H1 (cell line): ENCODE measurements around the gene UGT1A10. TPM values are rescaled to one million over a fixed set of nuclear protein-coding genes. Genes with fewer than 3 reads are reported as not detected.
"Not testable (repeated sequence)": the region's sequence is repeated elsewhere in the genome, so short reads cannot be mapped to it uniquely, and the experiment has no call there.

Source experiments
- CTCF ChIA-PET: fragments of 300-600 bp; sonication (Branson Sonifier 250); formaldehyde crosslinking; loops from one replicate; lab custom pipeline; 2021; ENCODE audit not compliant: partially characterized antibody; lab: Charles Lee
- POLR2A ChIA-PET: fragments of 300-600 bp; sonication (Branson Sonifier 250); formaldehyde crosslinking; loops from one replicate; lab custom pipeline; 2021; ENCODE audit warnings: inconsistent platforms; ENCODE audit not compliant: partially characterized antibody; lab: Charles Lee
- DNase-seq, 2 experiments: peaks; one replicate each; pipeline versions ENCODE4 v3.0.0 to v3.0.0-alpha.2; 2010 to 2022; ENCODE audit warnings: low spot score in 2 of 2, low read depth in 1 of 2, mixed read lengths in 1 of 2
- FAIRE-seq: peaks from 2 replicates; lab custom pipeline; 2011; peaks lifted over from hg19 to GRCh38; lab: Jason Lieb, UNC
- H2AFZ ChIP-seq: 2 replicates; pipeline ENCODE4 v1.8.1; 2012; ENCODE audit warnings: low read length, inconsistent platforms
- H2AK5ac ChIP-seq: 2 replicates; pipeline ENCODE4 v1.6.1; 2013; ENCODE audit warnings: low read depth, low read length
- H2BK120ac ChIP-seq: replicated peaks from 2 replicates; pipeline ENCODE3; 2013; ENCODE audit warnings: low read depth, low read length, inconsistent platforms
- H2BK12ac ChIP-seq: 2 replicates; pipeline ENCODE4 v1.6.1; 2013; ENCODE audit warnings: low read depth, low read length
- H2BK15ac ChIP-seq: 2 replicates; pipeline ENCODE4 v1.6.1; 2013; ENCODE audit warnings: low read length
- H2BK20ac ChIP-seq: 2 replicates; pipeline ENCODE4 v1.6.1; 2013; ENCODE audit warnings: low read length
- H2BK5ac ChIP-seq: 2 replicates; pipeline ENCODE4 v1.6.1; 2013; ENCODE audit warnings: low read depth, low read length
- H3K14ac ChIP-seq: 2 replicates; pipeline ENCODE4 v1.6.1; 2013; ENCODE audit warnings: inconsistent platforms; ENCODE audit not compliant: insufficient read length
- H3K18ac ChIP-seq: 2 replicates; pipeline ENCODE4 v1.6.1; 2013; ENCODE audit warnings: low read length; ENCODE audit errors: extremely low read depth
- H3K23ac ChIP-seq: 2 replicates; pipeline ENCODE4 v1.6.1; 2013; ENCODE audit warnings: inconsistent platforms; ENCODE audit not compliant: insufficient read length
- H3K23me2 ChIP-seq: 2 replicates; pipeline ENCODE4 v1.6.1; 2013; ENCODE audit warnings: low read depth, low read length
- H3K27ac ChIP-seq: 2 replicates; pipeline ENCODE4 v1.6.1; 2011; ENCODE audit warnings: low read depth, low read length, inconsistent platforms
- H3K27me3 ChIP-seq, 4 experiments: replicated peaks in 1 of 4; 1 replicate in 1 of 4; 2 replicates in 3 of 4; pipeline versions ENCODE4 v1.6.1 to v1.8.1; 2011 to 2013; ENCODE audit warnings: low read length in 3 of 4, mild to moderate bottlenecking in 3 of 4, inconsistent platforms in 2 of 4, mixed read lengths in 2 of 4, moderate library complexity in 1 of 4; ENCODE audit not compliant: control insufficient read depth in 3 of 4, insufficient read depth in 3 of 4; ENCODE audit errors: extremely low read depth in 1 of 4
- H3K36me3 ChIP-seq, 4 experiments: 2 replicates each; pipeline versions ENCODE4 v1.6.1 to v1.8.1; 2011 to 2013; ENCODE audit warnings: mild to moderate bottlenecking in 4 of 4, low read length in 3 of 4, moderate library complexity in 2 of 4, control low read depth in 1 of 4, inconsistent platforms in 1 of 4; ENCODE audit not compliant: insufficient read depth in 4 of 4, control insufficient read depth in 2 of 4
- H3K4ac ChIP-seq: replicated peaks from 2 replicates; pipeline ENCODE3; 2013; ENCODE audit warnings: low read length, low read depth, mixed read lengths, inconsistent platforms; ENCODE audit not compliant: insufficient read length
- H3K4me1 ChIP-seq, 4 experiments: replicated peaks in 1 of 4; 1 replicate in 1 of 4; 2 replicates in 3 of 4; pipeline versions ENCODE4 v1.6.1 to v1.8.1; 2011 to 2013; ENCODE audit warnings: low read length in 3 of 4, inconsistent platforms in 2 of 4, mixed read lengths in 1 of 4; ENCODE audit not compliant: insufficient read depth in 4 of 4, control insufficient read depth in 3 of 4
- H3K4me2 ChIP-seq, 2 experiments: 2 replicates each; pipeline versions ENCODE4 v1.6.1 to v1.8.1; 2011 to 2013; ENCODE audit warnings: low read depth in 2 of 2, low read length in 2 of 2, control low read depth in 1 of 2, inconsistent platforms in 1 of 2, mild to moderate bottlenecking in 1 of 2; ENCODE audit not compliant: insufficient read depth in 1 of 2
- H3K4me3 ChIP-seq, 4 experiments: fragments of 200-600, 300-600 bp in 1 of 4; sonication (generic), shearing (Covaris generic), sonication (Bioruptor Twin) in 1 of 4; 2 replicates each; pipeline versions ENCODE4 v1.5.1 to v1.8.1; 2011 to 2016; ENCODE audit warnings: low read length in 4 of 4, low read depth in 3 of 4, control low read depth in 2 of 4, inconsistent platforms in 2 of 4, mild to moderate bottlenecking in 2 of 4, mixed read lengths in 1 of 4, moderate library complexity in 1 of 4; ENCODE audit not compliant: insufficient read depth in 2 of 4; ENCODE audit errors: extremely low read depth in 1 of 4
- H3K56ac ChIP-seq: replicated peaks from 2 replicates; pipeline ENCODE3; 2013; ENCODE audit warnings: low read depth, mild to moderate bottlenecking, mixed read lengths, low read length, inconsistent platforms; ENCODE audit not compliant: insufficient read length
- H3K79me1 ChIP-seq: 2 replicates; pipeline ENCODE4 v1.6.1; 2013; ENCODE audit warnings: low read depth, low read length, control low read depth
- H3K79me2 ChIP-seq, 2 experiments: 2 replicates each; pipeline versions ENCODE4 v1.6.1 to v1.8.1; 2012 to 2013; ENCODE audit warnings: low read length in 2 of 2, mild to moderate bottlenecking in 2 of 2, inconsistent platforms in 1 of 2; ENCODE audit not compliant: insufficient read depth in 2 of 2, control insufficient read depth in 1 of 2
- H3K9ac ChIP-seq, 4 experiments: replicated peaks in 1 of 4; 1 replicate in 1 of 4; 2 replicates in 3 of 4; pipeline versions ENCODE4 v1.6.1 to v1.8.1; 2011 to 2013; ENCODE audit warnings: low read depth in 3 of 4, low read length in 3 of 4, control low read depth in 2 of 4, mild to moderate bottlenecking in 2 of 4, moderate library complexity in 2 of 4, inconsistent platforms in 1 of 4; ENCODE audit errors: extremely low read depth in 1 of 4
- H3K9me3 ChIP-seq, 2 experiments: 2 replicates each; pipeline versions ENCODE4 v1.6.1 to v1.8.1; 2012 to 2013; ENCODE audit warnings: mild to moderate bottlenecking in 2 of 2, moderate library complexity in 2 of 2, control low read depth in 1 of 2, inconsistent platforms in 1 of 2, low read depth in 1 of 2, low read length in 1 of 2, mixed read lengths in 1 of 2; ENCODE audit not compliant: insufficient read depth in 2 of 2
- H4K20me1 ChIP-seq, 2 experiments: replicated peaks in 1 of 2; 2 replicates each; pipeline versions ENCODE3 to v1.8.1; 2011 to 2013; ENCODE audit warnings: inconsistent platforms in 2 of 2, low read length in 2 of 2, mild to moderate bottlenecking in 1 of 2; ENCODE audit not compliant: insufficient read depth in 2 of 2, control insufficient read depth in 1 of 2
- H4K5ac ChIP-seq: 2 replicates; pipeline ENCODE4 v1.6.1; 2013; ENCODE audit warnings: low read length, low read depth, mixed read lengths, inconsistent platforms; ENCODE audit not compliant: insufficient read length
- H4K8ac ChIP-seq: 2 replicates; pipeline ENCODE4 v1.8.0; 2013; ENCODE audit warnings: mild to moderate bottlenecking, moderate library complexity, low read length, inconsistent platforms; ENCODE audit not compliant: insufficient read depth; ENCODE audit errors: extremely low read depth
- H4K91ac ChIP-seq: replicated peaks from 2 replicates; pipeline ENCODE3; 2013; ENCODE audit warnings: low read length, mixed read lengths, inconsistent platforms; ENCODE audit not compliant: insufficient read length
- WGBS, 2 experiments: shearing (Covaris generic) in 1 of 2; methylation state at CpG; one replicate each; pipeline versions ENCODE4 v1.1.6 to v1.1.7; 2013 to 2015; ENCODE audit warnings: low lambda C conversion rate in 2 of 2, mixed read lengths in 2 of 2, inconsistent platforms in 1 of 2, low coverage in 1 of 2, missing lambda C conversion rate in 1 of 2; ENCODE audit not compliant: insufficient replicate concordance in 2 of 2, insufficient coverage in 1 of 2, insufficient read length in 1 of 2; ENCODE audit errors: extremely low coverage in 1 of 2, missing lambda C conversion rate in 1 of 2; 5-methylcytosine and 5-hydroxymethylcytosine counted together
- polyA plus RNA-seq, 7 experiments: library from polyadenylated mRNA; depleted of rRNA in 3 of 7; stranded (reverse) in 5 of 7; unstranded in 2 of 7; fragments of >200 nt in 5 of 7; fragments of 200-250 nt in 2 of 7; gene quantifications; 1 replicate in 5 of 7; 2 replicates in 1 of 7; 4 replicates in 1 of 7; pipeline versions ENCODE4 v1.2.1 to v1.2.3, GENCODE V29; 2011 to 2013; ENCODE audit warnings: missing spikeins in 2 of 7, mixed read lengths in 2 of 7
- total RNA-seq: library from RNA; stranded (reverse); fragmentation: NEBNext Ultra II Directional; extraction: Animal tissue kit (Norgen Biotek cat#: 25700); gene quantifications from 2 replicates; pipeline ENCODE4 v1.2.1, GENCODE V29; 2021

UGT1A10 gene
- total and polyA plus RNA-seq, 2 of the 8 experiments (the other 6 are each of a cell fraction or from before 2014, with no cell fraction given), result not detected

GRCh38 chr2:233751212-233752009, 115.2 kb downstream of the UGT1A10 start:
- H2BK5ac ChIP-seq, H3K79me1 ChIP-seq, H3K27ac ChIP-seq, H2BK120ac ChIP-seq, H3K18ac ChIP-seq, POLR2A ChIA-PET, H2AK5ac ChIP-seq, H3K4me2 ChIP-seq, H2BK20ac ChIP-seq, H3K4me3 ChIP-seq, FAIRE-seq, H3K56ac ChIP-seq, H3K27me3 ChIP-seq, H3K4me1 ChIP-seq, DNase-seq, H2AFZ ChIP-seq, H4K5ac ChIP-seq, H3K9ac ChIP-seq, H2BK12ac ChIP-seq, H3K23me2 ChIP-seq, H4K91ac ChIP-seq, H4K8ac ChIP-seq, H2BK15ac ChIP-seq, H4K20me1 ChIP-seq, H3K14ac ChIP-seq, H3K23ac ChIP-seq, H3K79me2 ChIP-seq, H3K4ac ChIP-seq, H3K36me3 ChIP-seq: not testable (repeated sequence)
- 78% methylated on average over 2 of the region's 2 CpGs; no CpG with 5 or more reads in 1 of the 2 experiments for WGBS, 2 experiments
- peaks cover 21 to 33% of the 10 kb centered on the region in 2 experiments for H3K9me3 ChIP-seq
- CTCF ChIA-PET, result interaction anchor here (1.3 kb wide), 1 partner anchor 9 kb away, joined by 4 read pairs; the partner anchor contains the start of gene UGT1A1
